B cell (primary cell): Measurements from ENCODE around the gene UTS2. TPM values are rescaled to one million over a fixed set of nuclear protein-coding genes. Genes with fewer than 3 reads are reported as not detected.

Source experiments
- ATAC-seq: fragments of 200-7000 bp; cut with Tn5 transposase; one replicate; pipeline ENCODE4 v1.10.0; 2021; ENCODE audit warnings: low read depth, mild to moderate bottlenecking, moderate number of reproducible peaks, moderate library complexity
- CTCF ChIA-PET: fragments of 350-600 bp; sonication (Branson Sonifier 250); formaldehyde crosslinking; loops from one replicate; lab custom pipeline; 2021; ENCODE audit warnings: antibody characterized with exemption, inconsistent platforms; lab: Charles Lee
- POLR2A ChIA-PET: fragments of 350-600 bp; sonication (Branson Sonifier 250); formaldehyde crosslinking; loops from one replicate; lab custom pipeline; 2021; ENCODE audit warnings: antibody characterized with exemption; lab: Charles Lee
- DNase-seq: peaks from one replicate; pipeline ENCODE4 v3.0.0; 2013
- H2AFZ ChIP-seq: 2 replicates; pipeline ENCODE4 v1.6.1; 2012; ENCODE audit warnings: mild to moderate bottlenecking, low read depth, low read length; ENCODE audit not compliant: insufficient read depth, poor library complexity, severe bottlenecking
- H3K27ac ChIP-seq, 2 donors: 1 replicate in 1 of 2; 2 replicates in 1 of 2; pipeline ENCODE4 v1.5.1; 2012 to 2013; ENCODE audit warnings: low read length in 2 of 2, mild to moderate bottlenecking in 2 of 2, moderate library complexity in 1 of 2
- H3K27me3 ChIP-seq, 4 experiments: fragments of 200-600 bp in 1 of 4; sonication (generic) in 1 of 4; replicated peaks in 1 of 4; 1 replicate in 2 of 4; 2 replicates in 2 of 4; pipeline versions ENCODE4 v1.6.1 to v1.7.0; 2013 to 2016; ENCODE audit warnings: low read length in 3 of 4, mild to moderate bottlenecking in 2 of 4, mixed read lengths in 1 of 4, moderate library complexity in 1 of 4; ENCODE audit not compliant: insufficient read depth in 4 of 4, control insufficient read depth in 3 of 4; ENCODE audit errors: control extremely low read depth in 1 of 4
- H3K36me3 ChIP-seq, 2 experiments: replicated peaks in 1 of 2; 1 replicate in 1 of 2; 2 replicates in 1 of 2; pipeline versions ENCODE4 v1.6.1 to v1.7.1; 2013; ENCODE audit warnings: low read length in 1 of 2; ENCODE audit not compliant: insufficient read depth in 2 of 2, control insufficient read depth in 1 of 2; ENCODE audit errors: control extremely low read depth in 1 of 2, extremely low read depth in 1 of 2
- H3K4me1 ChIP-seq, 2 donors: fragments of 200-600 bp in 1 of 2; sonication (generic) in 1 of 2; 1 replicate in 1 of 2; 2 replicates in 1 of 2; pipeline versions ENCODE4 v1.5.1 to v1.6.1; 2013 to 2017; ENCODE audit warnings: low read length in 2 of 2; ENCODE audit not compliant: control insufficient read depth in 2 of 2, insufficient read depth in 2 of 2
- H3K4me2 ChIP-seq: replicated peaks from 2 replicates; pipeline ENCODE3; 2012; ENCODE audit warnings: mild to moderate bottlenecking, low read depth, low read length; ENCODE audit not compliant: poor library complexity, severe bottlenecking
- H3K4me3 ChIP-seq, 5 experiments: fragments of 200-600 bp in 1 of 5; sonication (generic) in 1 of 5; 1 replicate in 3 of 5; 2 replicates in 2 of 5; pipeline versions ENCODE4 v1.5.1 to v1.7.0; 2011 to 2016; ENCODE audit warnings: low read length in 4 of 5, mild to moderate bottlenecking in 4 of 5, low read depth in 2 of 5, control low read depth in 1 of 5, moderate library complexity in 1 of 5; ENCODE audit not compliant: insufficient read depth in 1 of 5; ENCODE audit errors: control extremely low read depth in 1 of 5, extremely low read depth in 1 of 5
- H3K79me2 ChIP-seq: fragments of 200-600 bp; sonication (generic); one replicate; pipeline ENCODE4 v1.6.0; 2016; ENCODE audit warnings: low read length; ENCODE audit not compliant: control insufficient read depth, insufficient read depth
- H3K9ac ChIP-seq: fragments of 200-600 bp; sonication (generic); 2 replicates; pipeline ENCODE4 v1.6.1; 2017; ENCODE audit warnings: mild to moderate bottlenecking, low read length, moderate library complexity
- H3K9me3 ChIP-seq, 3 donors: one replicate each; pipeline versions ENCODE4 v1.6.1 to v1.7.1; 2013; ENCODE audit warnings: low read length in 2 of 3; ENCODE audit not compliant: control insufficient read depth in 2 of 3, insufficient read depth in 1 of 3; ENCODE audit errors: control extremely low read depth in 1 of 3
- H4K20me1 ChIP-seq: 2 replicates; pipeline ENCODE4 v1.6.0; 2012; ENCODE audit warnings: mild to moderate bottlenecking, low read length; ENCODE audit not compliant: insufficient read depth, control insufficient read depth, poor library complexity, severe bottlenecking
- H3K27ac Mint-ChIP-seq: one replicate; pipeline ENCODE4 v1.8.0; 2021; ENCODE audit warnings: mixed read lengths
- H3K27me3 Mint-ChIP-seq: one replicate; pipeline ENCODE4 v1.8.0; 2021; ENCODE audit warnings: mixed read lengths
- H3K4me1 Mint-ChIP-seq: one replicate; pipeline ENCODE4 v1.8.0; 2021; ENCODE audit warnings: mixed read lengths
- H3K4me3 Mint-ChIP-seq: one replicate; pipeline ENCODE4 v1.8.0; 2021; ENCODE audit warnings: mixed read lengths
- H3K9me3 Mint-ChIP-seq: one replicate; pipeline ENCODE4 v1.8.0; 2022; ENCODE audit warnings: mixed read lengths; ENCODE audit not compliant: insufficient read depth
- EZH2 ChIP-seq: IDR thresholded peaks from 2 replicates; pipeline ENCODE4 v1.6.1; 2012; ENCODE audit warnings: borderline replicate concordance, low read depth, mild to moderate bottlenecking, moderate library complexity, low read length; ENCODE audit not compliant: insufficient read depth, poor library complexity, severe bottlenecking
- whole genome bisulfite sequencing: methylation state at CpG from one replicate; pipeline ENCODE4 v1.1.5; 2013; ENCODE audit warnings: missing lambda C conversion rate; ENCODE audit not compliant: insufficient coverage; 5-methylcytosine and 5-hydroxymethylcytosine counted together
- intact Hi-C: fragments of 100-400 bp; cut with micrococcal nuclease; formaldehyde crosslinking; loops from one replicate; pipeline ENCODE4 v1.10.0; 2022
- polyA plus RNA-seq: library from polyadenylated mRNA; depleted of rRNA; stranded (reverse); fragments of >200 nt; gene quantifications from 2 replicates; pipeline ENCODE4 v1.2.3, GENCODE V29; 2012
- total RNA-seq, 2 donors: library from RNA; stranded (reverse); fragments of 120-200 nt in 1 of 2; gene quantifications; 1 replicate in 1 of 2; 2 replicates in 1 of 2; pipeline versions ENCODE4 v1.2.3 to v1.2.4, GENCODE V29; 2013 to 2022
- TF ChIP-seq, protein P1 (sequence below): fragments of 200-600 bp; IDR thresholded peaks from one replicate; pipeline ENCODE4 v1.8.0; 2022; ENCODE audit warnings: antibody characterized with exemption, mild to moderate bottlenecking

Gene UTS2
- total and polyA plus RNA-seq, 2 donors (not counting 1 experiment from before 2014, with no cell fraction given), result 5.5 TPM; not detected in 1

DNA sequence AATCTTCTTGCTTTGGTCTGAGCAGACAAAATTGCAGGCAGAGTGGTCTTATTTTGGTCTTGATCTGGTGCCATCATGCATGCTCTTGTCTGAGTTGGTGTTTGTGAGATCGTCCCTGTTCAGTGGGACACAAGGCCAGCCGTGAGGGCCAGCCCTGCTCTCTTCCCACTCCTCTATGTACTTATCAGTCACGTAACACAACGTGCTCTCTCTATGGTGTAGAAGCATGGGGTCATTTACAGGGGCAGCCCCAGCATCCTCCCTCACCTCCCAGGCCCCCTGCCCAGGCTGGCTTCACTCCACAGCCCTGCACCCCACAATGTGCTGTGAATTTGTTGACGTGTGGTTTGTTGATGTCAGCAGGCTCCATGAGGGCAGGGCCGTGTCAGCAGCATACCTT, 18.3 kb upstream of the UTS2 start:
- Histone ChIP-seq H3K36me3 (no peaks in the 10 kb centered on the region), H3K4me3 (no peak overlapping the region), H3K9ac (no peak overlapping the region), H2AFZ (no peak overlapping the region), H4K20me1 (no peaks in the 10 kb centered on the region), H3K4me2 (no peak overlapping the region), H3K9me3 (peaks cover 0 to 15% (median 0%) of the 10 kb centered on the region in 3 donors), H3K79me2 (no peaks in the 10 kb centered on the region), H3K27ac (no peak overlapping the region), H3K4me1 (no peaks in the 10 kb centered on the region), H3K27me3 (peaks cover 0 to 5% (median 0%) of the 10 kb centered on the region in 4 experiments)
- H3K9me3 Mint-ChIP-seq, result no peaks in the 10 kb centered on the region
- ChIA-PET POLR2A (no interaction called here), CTCF (no interaction called here)
- WGBS, result no CpG with 5 or more reads among the region's 6 CpGs
- H3K27ac Mint-ChIP-seq, result no peak overlapping the region
- ATAC-seq (no peak), DNase-seq (no peak)
- TF ChIP-seq, protein P1, sequence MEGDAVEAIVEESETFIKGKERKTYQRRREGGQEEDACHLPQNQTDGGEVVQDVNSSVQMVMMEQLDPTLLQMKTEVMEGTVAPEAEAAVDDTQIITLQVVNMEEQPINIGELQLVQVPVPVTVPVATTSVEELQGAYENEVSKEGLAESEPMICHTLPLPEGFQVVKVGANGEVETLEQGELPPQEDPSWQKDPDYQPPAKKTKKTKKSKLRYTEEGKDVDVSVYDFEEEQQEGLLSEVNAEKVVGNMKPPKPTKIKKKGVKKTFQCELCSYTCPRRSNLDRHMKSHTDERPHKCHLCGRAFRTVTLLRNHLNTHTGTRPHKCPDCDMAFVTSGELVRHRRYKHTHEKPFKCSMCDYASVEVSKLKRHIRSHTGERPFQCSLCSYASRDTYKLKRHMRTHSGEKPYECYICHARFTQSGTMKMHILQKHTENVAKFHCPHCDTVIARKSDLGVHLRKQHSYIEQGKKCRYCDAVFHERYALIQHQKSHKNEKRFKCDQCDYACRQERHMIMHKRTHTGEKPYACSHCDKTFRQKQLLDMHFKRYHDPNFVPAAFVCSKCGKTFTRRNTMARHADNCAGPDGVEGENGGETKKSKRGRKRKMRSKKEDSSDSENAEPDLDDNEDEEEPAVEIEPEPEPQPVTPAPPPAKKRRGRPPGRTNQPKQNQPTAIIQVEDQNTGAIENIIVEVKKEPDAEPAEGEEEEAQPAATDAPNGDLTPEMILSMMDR, result no peak
- no peak for TF ChIP-seq EZH2
- intact Hi-C loops, result no loop called here
- no peak overlapping the region for H3K4me3 Mint-ChIP-seq
- H3K4me1 Mint-ChIP-seq, result no peaks in the 10 kb centered on the region
- H3K27me3 Mint-ChIP-seq, result no peaks in the 10 kb centered on the region

DNA sequence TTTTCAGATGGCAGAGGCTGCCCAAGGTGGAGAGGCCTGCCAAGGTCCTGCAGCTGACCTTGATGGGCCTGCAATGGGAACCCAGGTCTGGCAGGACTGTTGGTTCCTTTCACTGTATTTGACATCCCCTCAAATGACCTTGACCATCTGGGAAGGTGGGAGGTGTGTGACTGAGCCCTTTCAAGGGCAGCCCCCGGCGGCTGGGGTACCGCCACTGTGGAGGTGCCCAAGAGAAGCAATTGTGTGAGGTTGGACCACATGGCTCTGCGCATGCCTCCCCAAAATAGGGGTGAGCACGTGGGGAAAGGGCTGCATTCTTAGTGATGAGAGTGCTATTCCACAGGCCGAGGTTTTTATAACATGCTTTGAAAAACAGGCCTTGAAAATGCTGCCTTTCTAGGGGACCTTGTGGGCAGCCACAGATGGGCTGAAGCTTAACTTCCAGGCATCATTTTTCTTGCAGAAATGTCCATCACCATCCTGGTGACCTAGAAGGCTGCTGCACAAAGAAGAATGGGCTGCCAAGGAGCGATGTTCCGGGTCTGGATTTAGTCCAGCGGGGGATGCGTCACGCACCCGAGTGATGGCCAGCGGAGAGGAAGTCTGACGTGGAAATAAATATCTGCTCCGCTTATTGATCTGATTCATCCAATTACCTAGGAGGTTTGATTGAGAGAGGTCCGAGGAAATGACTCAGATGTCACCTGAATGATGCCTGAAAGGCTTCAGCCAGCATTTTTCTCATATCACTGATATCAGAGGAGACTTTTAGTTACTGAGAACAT, 16.5 kb upstream of the UTS2 start:
- H3K36me3 ChIP-seq, result no peaks in the 10 kb centered on the region
- H3K9ac ChIP-seq, result no peak overlapping the region
- WGBS, result 91% methylated on average over 16 of the region's 16 CpGs
- CTCF ChIA-PET, result no interaction called here
- TF ChIP-seq EZH2, result no peak
- TF ChIP-seq, protein P1, result no peak
- POLR2A ChIA-PET, result no interaction called here
- no peak overlapping the region for H3K4me3 Mint-ChIP-seq
- no peak overlapping the region for H3K4me3 ChIP-seq
- H3K4me1 ChIP-seq, result no peaks in the 10 kb centered on the region
- H3K27ac Mint-ChIP-seq, result no peak overlapping the region
- DNase-seq (no peak), ATAC-seq (no peak)
- H3K27me3 Mint-ChIP-seq, result no peaks in the 10 kb centered on the region
- no peak overlapping the region for H3K27ac ChIP-seq
- no peaks in the 10 kb centered on the region for H3K79me2 ChIP-seq
- no peak overlapping the region for H2AFZ ChIP-seq
- no peak overlapping the region for H3K4me2 ChIP-seq
- H3K9me3 ChIP-seq, result peaks cover 0 to 4% (median 0%) of the 10 kb centered on the region in 3 donors
- H4K20me1 ChIP-seq, result no peaks in the 10 kb centered on the region
- H3K9me3 Mint-ChIP-seq, result no peaks in the 10 kb centered on the region
- intact Hi-C loops, result no loop called here
- no peaks in the 10 kb centered on the region for H3K4me1 Mint-ChIP-seq
- no peaks in the 10 kb centered on the region for H3K27me3 ChIP-seq
